Cardiac atrium fibroblast (primary cell): Measurements from ENCODE around the gene CFI. TPM values are rescaled to one million over a fixed set of nuclear protein-coding genes. Genes with fewer than 3 reads are reported as not detected.

Source experiments
- total RNA-seq: library from RNA; depleted of rRNA; stranded (reverse); fragments of >200 nt; gene quantifications from 2 replicates; pipeline ENCODE4 v1.2.3, GENCODE V29; 2015

Gene CFI
- 3.2 and 10.7 TPM in 2 replicates for total RNA-seq

GRCh38 chr4:109801895-109802319, at the start of gene CFI:
Gene CFI, minus strand, starts transcription at chr4:109801999. Its CDS starts 28 bp downstream, at chr4:109801971.

GRCh38 chr4:109847896-109848442, 46.2 kb upstream of the CFI start, which contains the start of gene LRIT3:
Gene LRIT3, plus strand, starts transcription at chr4:109848107. Its CDS starts 95 bp downstream, at chr4:109848202.

GRCh38 chr4:109827672-109828071, 25.9 kb upstream of the CFI start, which contains the start of gene RRH:
Gene RRH, plus strand, starts transcription at chr4:109827972. Its CDS starts 56 bp downstream, at chr4:109828028.

GRCh38 chr4:109815151-109816081, 13.6 kb upstream of the CFI start, which contains the start of gene GAR1:
Gene GAR1, plus strand, starts transcription at chr4:109815762. Its CDS starts 403 bp downstream, at chr4:109816165.

GRCh38 chr4:109729718-109730618, 71.8 kb downstream of the CFI start, which contains the start of gene PLA2G12A:
Gene PLA2G12A, minus strand, starts transcription at chr4:109730070. Its CDS starts 261 bp downstream, at chr4:109729809.

GRCh38 chr4:109702950-109703663, 98.7 kb downstream of the CFI start, which contains the start of gene CASP6:
Gene CASP6, minus strand, starts transcription at chr4:109703445. Its CDS starts 50 bp downstream, at chr4:109703395.

Other genes starting within 250 kb of the CFI start
- 17.2 and 19.0 TPM in 2 replicates for gene MCUB, start 241.8 kb downstream of the CFI start, total RNA-seq
- gene CASP6, start 98.6 kb downstream of the CFI start, total RNA-seq, result 9.4 and 12.5 TPM in 2 replicates
- gene PLA2G12A, start 71.9 kb downstream of the CFI start, total RNA-seq, result 7.6 and 15.1 TPM in 2 replicates
- gene GAR1, start 13.8 kb upstream of the CFI start, total RNA-seq, result 4.9 and 6.7 TPM in 2 replicates
- not detected in 2 replicates for gene RRH, start 26.0 kb upstream of the CFI start, total RNA-seq
- 0.36 TPM in 1 of 2 replicates, not detected in the other for gene LRIT3, start 46.1 kb upstream of the CFI start, total RNA-seq
- not detected in 2 replicates for gene EGF, start 110.9 kb upstream of the CFI start, total RNA-seq